HepG2 (cell line): ENCODE data around the gene EPM2AIP1. TPM values are rescaled to one million over a fixed set of nuclear protein-coding genes. Genes with fewer than 3 reads are reported as not detected.
A peak's percentile ranks its signal among the peaks of the same experiment; 100 is the strongest.

Source experiments
- ATF1 ChIP-seq: IDR thresholded peaks from 2 replicates; pipeline ENCODE4 v1.6.1; 2016; ENCODE audit warnings: mild to moderate bottlenecking, control low read depth
- CHD2 ChIP-seq: IDR thresholded peaks from 2 replicates; pipeline ENCODE4 v1.6.1; 2011; ENCODE audit warnings: low read depth, low read length, improper control_type of control experiment
- FOXA1 ChIP-seq, 2 experiments: fragments of 450-650 bp in 1 of 2; sonication (generic) in 1 of 2; formaldehyde crosslinking in 1 of 2; IDR thresholded peaks; 2 replicates each; pipeline versions ENCODE4 v1.4.0 to v1.6.1; 2016 to 2020; ENCODE audit warnings: missing genetic modification reagents in 1 of 2
- KAT7 ChIP-seq: IDR thresholded peaks from 2 replicates; pipeline ENCODE4 v1.6.1; 2018; ENCODE audit warnings: borderline replicate concordance, missing compliant biosample characterization
- NAIF1 ChIP-seq: sonication (generic); formaldehyde crosslinking; IDR thresholded peaks from 2 replicates; pipeline ENCODE4 v1.5.0; 2020; ENCODE audit warnings: mild to moderate bottlenecking, missing genetic modification reagents, borderline replicate concordance
- ONECUT2 ChIP-seq: sonication (generic); formaldehyde crosslinking; IDR thresholded peaks from 2 replicates; pipeline ENCODE4 v1.4.0; 2020; ENCODE audit warnings: missing genetic modification reagents
- SP5 ChIP-seq: IDR thresholded peaks from 2 replicates; pipeline ENCODE4 v1.6.1; 2016; ENCODE audit warnings: low read depth, borderline replicate concordance
- ZNF251 ChIP-seq: sonication (generic); formaldehyde crosslinking; IDR thresholded peaks from 2 replicates; pipeline ENCODE4 v1.9.0; 2021; ENCODE audit warnings: mild to moderate bottlenecking, missing genetic modification reagents
- ZNF274 ChIP-seq: sonication (generic); formaldehyde crosslinking; IDR thresholded peaks from 2 replicates; pipeline ENCODE4 v1.5.1; 2020; ENCODE audit warnings: mild to moderate bottlenecking, missing genetic modification reagents
- ZNF550 ChIP-seq: sonication (generic); formaldehyde crosslinking; IDR thresholded peaks from 2 replicates; pipeline ENCODE4 v1.4.0; 2020; ENCODE audit warnings: mild to moderate bottlenecking, missing genetic modification reagents, borderline replicate concordance
- ZNF598 ChIP-seq: sonication (generic); formaldehyde crosslinking; IDR thresholded peaks from 2 replicates; pipeline ENCODE4 v1.5.1; 2020; ENCODE audit warnings: mild to moderate bottlenecking, missing genetic modification reagents, borderline replicate concordance
- ZNF768 ChIP-seq: sonication (generic); formaldehyde crosslinking; IDR thresholded peaks from 2 replicates; pipeline ENCODE4 v1.4.0; 2020; ENCODE audit warnings: missing genetic modification reagents
- ZSCAN31 ChIP-seq: sonication (generic); formaldehyde crosslinking; IDR thresholded peaks from 2 replicates; pipeline ENCODE4 v1.5.0; 2020; ENCODE audit warnings: low read depth, mild to moderate bottlenecking, missing genetic modification reagents
- polyA plus RNA-seq, 8 experiments: library from polyadenylated mRNA; depleted of rRNA in 3 of 8; stranded (reverse) in 7 of 8; unstranded in 1 of 8; fragments of >200 nt; fragmentation: Illumina TruSeq in 4 of 8; extraction: Trizol in 4 of 8; gene quantifications; 2 replicates each; pipeline versions ENCODE4 v1.2.1 to v1.2.3, GENCODE V29; 2011 to 2016; ENCODE audit warnings: low read depth in 4 of 8, missing spikeins in 1 of 8, mixed read lengths in 1 of 8; ENCODE audit not compliant: insufficient read depth in 1 of 8
- total RNA-seq, 5 experiments: library from RNA; depleted of rRNA; stranded (reverse); fragments of >200 nt; fragmentation: Illumina TruSeq; extraction: Trizol; gene quantifications; 2 replicates each; pipeline ENCODE4 v1.2.3, GENCODE V29; 2016; ENCODE audit warnings: low read depth in 1 of 5
- TF ChIP-seq, protein P1 (sequence below): IDR thresholded peaks from 2 replicates; pipeline ENCODE4 v1.6.1; 2012; ENCODE audit warnings: low read length, improper control_type of control experiment
- TF ChIP-seq, protein P2 (sequence below): IDR thresholded peaks from 2 replicates; pipeline ENCODE4 v1.6.1; 2018; ENCODE audit warnings: missing genetic modification reagents
- TF ChIP-seq, protein P3 (sequence below): sonication (generic); formaldehyde crosslinking; IDR thresholded peaks from 2 replicates; pipeline ENCODE4 v1.8.0; 2022; ENCODE audit warnings: mild to moderate bottlenecking, missing genetic modification reagents
- TF ChIP-seq, protein P4 (sequence below): sonication (generic); formaldehyde crosslinking; IDR thresholded peaks from 2 replicates; pipeline ENCODE4 v1.8.0; 2022; ENCODE audit warnings: mild to moderate bottlenecking, missing genetic modification reagents; ENCODE audit not compliant: insufficient replicate concordance
- TF ChIP-seq, protein P5 (sequence below): sonication (generic); formaldehyde crosslinking; IDR thresholded peaks from 2 replicates; pipeline ENCODE4 v1.9.0; 2021; ENCODE audit warnings: missing genetic modification reagents, borderline replicate concordance

Gene EPM2AIP1
- total and polyA plus RNA-seq, 2 of the 13 experiments (the other 11 are each of a cell fraction or from before 2014, with no cell fraction given) = 10.7 to 23.0 TPM

DNA sequence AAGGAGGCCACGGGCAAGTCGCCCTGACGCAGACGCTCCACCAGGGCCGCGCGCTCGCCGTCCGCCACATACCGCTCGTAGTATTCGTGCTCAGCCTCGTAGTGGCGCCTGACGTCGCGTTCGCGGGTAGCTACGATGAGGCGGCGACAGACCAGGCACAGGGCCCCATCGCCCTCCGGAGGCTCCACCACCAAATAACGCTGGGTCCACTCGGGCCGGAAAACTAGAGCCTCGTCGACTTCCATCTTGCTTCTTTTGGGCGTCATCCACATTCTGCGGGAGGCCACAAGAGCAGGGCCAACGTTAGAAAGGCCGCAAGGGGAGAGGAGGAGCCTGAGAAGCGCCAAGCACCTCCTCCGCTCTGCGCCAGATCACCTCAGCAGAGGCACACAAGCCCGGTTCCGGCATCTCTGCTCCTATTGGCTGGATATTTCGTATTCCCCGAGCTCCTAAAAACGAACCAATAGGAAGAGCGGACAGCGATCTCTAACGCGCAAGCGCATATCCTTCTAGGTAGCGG is at the start of gene EPM2AIP1 (continued):
- TF ChIP-seq, protein P1, sequence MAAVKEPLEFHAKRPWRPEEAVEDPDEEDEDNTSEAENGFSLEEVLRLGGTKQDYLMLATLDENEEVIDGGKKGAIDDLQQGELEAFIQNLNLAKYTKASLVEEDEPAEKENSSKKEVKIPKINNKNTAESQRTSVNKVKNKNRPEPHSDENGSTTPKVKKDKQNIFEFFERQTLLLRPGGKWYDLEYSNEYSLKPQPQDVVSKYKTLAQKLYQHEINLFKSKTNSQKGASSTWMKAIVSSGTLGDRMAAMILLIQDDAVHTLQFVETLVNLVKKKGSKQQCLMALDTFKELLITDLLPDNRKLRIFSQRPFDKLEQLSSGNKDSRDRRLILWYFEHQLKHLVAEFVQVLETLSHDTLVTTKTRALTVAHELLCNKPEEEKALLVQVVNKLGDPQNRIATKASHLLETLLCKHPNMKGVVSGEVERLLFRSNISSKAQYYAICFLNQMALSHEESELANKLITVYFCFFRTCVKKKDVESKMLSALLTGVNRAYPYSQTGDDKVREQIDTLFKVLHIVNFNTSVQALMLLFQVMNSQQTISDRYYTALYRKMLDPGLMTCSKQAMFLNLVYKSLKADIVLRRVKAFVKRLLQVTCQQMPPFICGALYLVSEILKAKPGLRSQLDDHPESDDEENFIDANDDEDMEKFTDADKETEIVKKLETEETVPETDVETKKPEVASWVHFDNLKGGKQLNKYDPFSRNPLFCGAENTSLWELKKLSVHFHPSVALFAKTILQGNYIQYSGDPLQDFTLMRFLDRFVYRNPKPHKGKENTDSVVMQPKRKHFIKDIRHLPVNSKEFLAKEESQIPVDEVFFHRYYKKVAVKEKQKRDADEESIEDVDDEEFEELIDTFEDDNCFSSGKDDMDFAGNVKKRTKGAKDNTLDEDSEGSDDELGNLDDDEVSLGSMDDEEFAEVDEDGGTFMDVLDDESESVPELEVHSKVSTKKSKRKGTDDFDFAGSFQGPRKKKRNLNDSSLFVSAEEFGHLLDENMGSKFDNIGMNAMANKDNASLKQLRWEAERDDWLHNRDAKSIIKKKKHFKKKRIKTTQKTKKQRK = no peak
- TF ChIP-seq ZNF550 (CRISPR knock-in tag) (no peak), NAIF1 (CRISPR knock-in tag) (no peak), ZNF768 (peak; percentile 70; the same call in 1 of the 2 replicates), CHD2 (0 out of 2 replicates have a peak, but pooled peaks have one; percentile 30), ZSCAN31 (CRISPR knock-in tag) (no peak; the same call in none of the 2 replicates), FOXA1 (IDR thresholded peaks at IDR 0.05) (no peak), FOXA1 (CRISPR knock-in tag; IDR thresholded peaks at IDR 0.05) (no peak), ONECUT2 (CRISPR knock-in tag) (0 out of 2 replicates have a peak, but pooled peaks have one; percentile 27), ZNF251 (CRISPR knock-in tag) (no peak), ZNF598 (CRISPR knock-in tag) (peak; percentile 92), ATF1 (CRISPR knock-in tag) (no peak), SP5 (CRISPR knock-in tag) (no peak), ZNF274 (CRISPR knock-in tag) (no peak; the same call in 1 of the 2 replicates), KAT7 (CRISPR knock-in tag) (no peak)
- TF ChIP-seq, protein P2, sequence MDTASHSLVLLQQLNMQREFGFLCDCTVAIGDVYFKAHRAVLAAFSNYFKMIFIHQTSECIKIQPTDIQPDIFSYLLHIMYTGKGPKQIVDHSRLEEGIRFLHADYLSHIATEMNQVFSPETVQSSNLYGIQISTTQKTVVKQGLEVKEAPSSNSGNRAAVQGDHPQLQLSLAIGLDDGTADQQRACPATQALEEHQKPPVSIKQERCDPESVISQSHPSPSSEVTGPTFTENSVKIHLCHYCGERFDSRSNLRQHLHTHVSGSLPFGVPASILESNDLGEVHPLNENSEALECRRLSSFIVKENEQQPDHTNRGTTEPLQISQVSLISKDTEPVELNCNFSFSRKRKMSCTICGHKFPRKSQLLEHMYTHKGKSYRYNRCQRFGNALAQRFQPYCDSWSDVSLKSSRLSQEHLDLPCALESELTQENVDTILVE = no peak
- TF ChIP-seq, protein P3, sequence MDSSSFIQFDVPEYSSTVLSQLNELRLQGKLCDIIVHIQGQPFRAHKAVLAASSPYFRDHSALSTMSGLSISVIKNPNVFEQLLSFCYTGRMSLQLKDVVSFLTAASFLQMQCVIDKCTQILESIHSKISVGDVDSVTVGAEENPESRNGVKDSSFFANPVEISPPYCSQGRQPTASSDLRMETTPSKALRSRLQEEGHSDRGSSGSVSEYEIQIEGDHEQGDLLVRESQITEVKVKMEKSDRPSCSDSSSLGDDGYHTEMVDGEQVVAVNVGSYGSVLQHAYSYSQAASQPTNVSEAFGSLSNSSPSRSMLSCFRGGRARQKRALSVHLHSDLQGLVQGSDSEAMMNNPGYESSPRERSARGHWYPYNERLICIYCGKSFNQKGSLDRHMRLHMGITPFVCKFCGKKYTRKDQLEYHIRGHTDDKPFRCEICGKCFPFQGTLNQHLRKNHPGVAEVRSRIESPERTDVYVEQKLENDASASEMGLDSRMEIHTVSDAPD (CRISPR knock-in tag) = peak; percentile 88; the same call in 1 of the 2 replicates
- TF ChIP-seq, protein P4, sequence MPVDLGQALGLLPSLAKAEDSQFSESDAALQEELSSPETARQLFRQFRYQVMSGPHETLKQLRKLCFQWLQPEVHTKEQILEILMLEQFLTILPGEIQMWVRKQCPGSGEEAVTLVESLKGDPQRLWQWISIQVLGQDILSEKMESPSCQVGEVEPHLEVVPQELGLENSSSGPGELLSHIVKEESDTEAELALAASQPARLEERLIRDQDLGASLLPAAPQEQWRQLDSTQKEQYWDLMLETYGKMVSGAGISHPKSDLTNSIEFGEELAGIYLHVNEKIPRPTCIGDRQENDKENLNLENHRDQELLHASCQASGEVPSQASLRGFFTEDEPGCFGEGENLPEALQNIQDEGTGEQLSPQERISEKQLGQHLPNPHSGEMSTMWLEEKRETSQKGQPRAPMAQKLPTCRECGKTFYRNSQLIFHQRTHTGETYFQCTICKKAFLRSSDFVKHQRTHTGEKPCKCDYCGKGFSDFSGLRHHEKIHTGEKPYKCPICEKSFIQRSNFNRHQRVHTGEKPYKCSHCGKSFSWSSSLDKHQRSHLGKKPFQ = peak; percentile 19
- TF ChIP-seq, protein P5, sequence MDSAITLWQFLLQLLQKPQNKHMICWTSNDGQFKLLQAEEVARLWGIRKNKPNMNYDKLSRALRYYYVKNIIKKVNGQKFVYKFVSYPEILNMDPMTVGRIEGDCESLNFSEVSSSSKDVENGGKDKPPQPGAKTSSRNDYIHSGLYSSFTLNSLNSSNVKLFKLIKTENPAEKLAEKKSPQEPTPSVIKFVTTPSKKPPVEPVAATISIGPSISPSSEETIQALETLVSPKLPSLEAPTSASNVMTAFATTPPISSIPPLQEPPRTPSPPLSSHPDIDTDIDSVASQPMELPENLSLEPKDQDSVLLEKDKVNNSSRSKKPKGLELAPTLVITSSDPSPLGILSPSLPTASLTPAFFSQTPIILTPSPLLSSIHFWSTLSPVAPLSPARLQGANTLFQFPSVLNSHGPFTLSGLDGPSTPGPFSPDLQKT (CRISPR knock-in tag) = no peak
